Neural cell (in vitro differentiated cells): ENCODE measurements around the gene SYT7.

Source experiments
- CTCF ChIP-seq: fragments of 450-650 bp; IDR thresholded peaks from 2 replicates; pipeline ENCODE4 v1.5.1; 2014; ENCODE audit warnings: antibody characterized with exemption, mild to moderate bottlenecking, moderate library complexity; ENCODE audit not compliant: poor library complexity, severe bottlenecking
- EP300 ChIP-seq: fragments of 450-650 bp; conservative IDR thresholded peaks from 2 replicates; pipeline ENCODE4 v1.6.1; 2014; ENCODE audit warnings: antibody characterized with exemption, mild to moderate bottlenecking, moderate library complexity; ENCODE audit not compliant: poor library complexity, severe bottlenecking
- EZH2 ChIP-seq: fragments of 200-600, 300-800 bp; shearing (Covaris generic), sonication (generic); IDR thresholded peaks from 2 replicates; pipeline ENCODE4 v1.6.1; 2014; ENCODE audit warnings: antibody characterized with exemption, low read length, borderline replicate concordance, mild to moderate bottlenecking; ENCODE audit not compliant: insufficient read depth, poor library complexity, severe bottlenecking
- MXI1 ChIP-seq: fragments of 450-650 bp; conservative IDR thresholded peaks from 2 replicates; pipeline ENCODE4 v1.6.1; 2014; ENCODE audit warnings: antibody characterized with exemption, mild to moderate bottlenecking; ENCODE audit not compliant: poor library complexity, severe bottlenecking
- POLR2AphosphoS5 ChIP-seq: IDR thresholded peaks from 2 replicates; pipeline ENCODE4 v1.6.1; 2012
- RAD21 ChIP-seq: fragments of 450-650 bp; conservative IDR thresholded peaks from 2 replicates; pipeline ENCODE4 v1.6.1; 2014; ENCODE audit warnings: antibody characterized with exemption, mild to moderate bottlenecking, moderate library complexity
- REST ChIP-seq: IDR thresholded peaks from 2 replicates; pipeline ENCODE4 v1.6.1; 2012; ENCODE audit warnings: borderline replicate concordance
- SMC3 ChIP-seq: fragments of 450-650 bp; conservative IDR thresholded peaks from 2 replicates; pipeline ENCODE4 v1.6.1; 2014; ENCODE audit warnings: antibody characterized with exemption, mild to moderate bottlenecking, moderate library complexity; ENCODE audit not compliant: poor library complexity
- TAF1 ChIP-seq: IDR thresholded peaks from 2 replicates; pipeline ENCODE4 v1.6.1; 2012; ENCODE audit warnings: low read depth

GRCh38 chr11:61596542-61596941, 15.7 kb upstream of the SYT7 start:
- TF ChIP-seq EZH2 (no peak), POLR2AphosphoS5 (no peak), REST (no peak), CTCF (no peak), EP300 (no peak), TAF1 (no peak), MXI1 (no peak), RAD21 (no peak), SMC3 (no peak)
